Stimulated activated CD8-positive, alpha-beta memory T cell treated with anti-CD3 and anti-CD28 coated beads, Interleukin-7, amount 100 ng/mL, for 4 hours (primary cell): ENCODE measurements around the gene EFHD2.
"Not testable (repeated sequence)": the region's sequence is repeated elsewhere in the genome, so short reads cannot be mapped to it uniquely, and the experiment has no call there.

Experiments used
- DNase-seq, 2 donors: peaks; one replicate each; pipeline ENCODE4 v3.0.0-alpha.2; 2020; ENCODE audit warnings: low read depth in 2 of 2

The EFHD2 gene

GRCh38 chr1:15412175-15412800 lies 2.6 kb downstream of the EFHD2 start:
- DNase-seq: peak; percentile 50 to 52

- DNase-seq: no peak
Measured at GRCh38 chr1:15412843-15413242, 3.2 kb downstream of the EFHD2 start.

GRCh38 chr1:15413563-15414444 lies 4.1 kb downstream of the EFHD2 start:
- no peak for DNase-seq

GRCh38 chr1:15414445-15414983 lies 4.8 kb downstream of the EFHD2 start:
- no peak for DNase-seq

GRCh38 chr1:15417059-15417934 lies 7.6 kb downstream of the EFHD2 start:
- DNase-seq: peak; percentile 60 to 75

GRCh38 chr1:15418806-15419515 lies 9.3 kb downstream of the EFHD2 start:
- DNase-seq: no peak

- DNase-seq: no peak
Measured at GRCh38 chr1:15420853-15421465, 11.3 kb downstream of the EFHD2 start.

- DNase-seq: no peak
Measured at GRCh38 chr1:15422871-15423270, 13.2 kb downstream of the EFHD2 start.

GRCh38 chr1:15423355-15424077 lies 13.8 kb downstream of the EFHD2 start:
- no peak for DNase-seq

GRCh38 chr1:15424146-15424667 lies 14.5 kb downstream of the EFHD2 start:
- no peak for DNase-seq

GRCh38 chr1:15424981-15425380 lies 15.3 kb downstream of the EFHD2 start:
- no peak for DNase-seq

GRCh38 chr1:15425521-15425920 lies 15.8 kb downstream of the EFHD2 start:
- no peak for DNase-seq

- no peak for DNase-seq
Measured at GRCh38 chr1:15425958-15426357, 16.3 kb downstream of the EFHD2 start.

GRCh38 chr1:15426492-15427279 lies 17.0 kb downstream of the EFHD2 start:
- no peak for DNase-seq

- DNase-seq: no peak
Measured at GRCh38 chr1:15427280-15427666, 17.6 kb downstream of the EFHD2 start.

GRCh38 chr1:15428252-15428651 lies 18.6 kb downstream of the EFHD2 start:
- DNase-seq: not testable (repeated sequence)

GRCh38 chr1:15428815-15429435 lies 19.2 kb downstream of the EFHD2 start:
- DNase-seq: no peak

GRCh38 chr1:15429701-15430149 lies 20.0 kb downstream of the EFHD2 start:
- DNase-seq: no peak
